T-helper 2 cell treated with Interferon-gamma antibody and Interleukin-4, amounts not matched to agents 5 μg/mL and 100 μg/mL, for 36 hours (primary cell): ENCODE results near the gene SSBP3.

Experiments
- DNase-seq: peaks from one replicate; pipeline ENCODE4 v3.0.0; 2021; ENCODE audit warnings: low spot score
- H3K27ac Mint-ChIP-seq: one replicate; pipeline ENCODE4 v1.8.0; 2021; ENCODE audit warnings: mild to moderate bottlenecking, mixed read lengths
- H3K27me3 Mint-ChIP-seq: one replicate; pipeline ENCODE4 v1.8.0; 2021; ENCODE audit warnings: low read depth, mixed read lengths
- H3K36me3 Mint-ChIP-seq: one replicate; pipeline ENCODE4 v1.8.0; 2021; ENCODE audit warnings: low read depth, mixed read lengths
- H3K4me1 Mint-ChIP-seq: one replicate; pipeline ENCODE4 v1.8.0; 2021; ENCODE audit warnings: low read depth, mixed read lengths
- H3K4me3 Mint-ChIP-seq: one replicate; pipeline ENCODE4 v1.8.0; 2022; ENCODE audit warnings: mild to moderate bottlenecking, moderate library complexity, mixed read lengths
- H3K9me3 Mint-ChIP-seq: one replicate; pipeline ENCODE4 v1.8.0; 2021; ENCODE audit warnings: mixed read lengths

Gene SSBP3

GRCh38 chr1:54200519-54200997 is 205.6 kb downstream of the SSBP3 start:
- Mint-ChIP-seq H3K27me3 (no peaks in the 10 kb centered on the region), H3K4me1 (peaks cover 28% of the 10 kb centered on the region), H3K4me3 (peak overlapping the region; percentile 95), H3K9me3 (no peaks in the 10 kb centered on the region), H3K27ac (peak overlapping the region; percentile 85), H3K36me3 (peaks cover 28% of the 10 kb centered on the region)
- no peak for DNase-seq

- Mint-ChIP-seq H3K27me3 (no peaks in the 10 kb centered on the region), H3K4me1 (peaks cover 28% of the 10 kb centered on the region), H3K9me3 (no peaks in the 10 kb centered on the region), H3K36me3 (peaks cover 22% of the 10 kb centered on the region), H3K27ac (peak within 1 kb of the TSS; percentile 85), H3K4me3 (peak within 1 kb of the TSS; percentile 95)
- DNase-seq: peak; percentile 90
Measured at GRCh38 chr1:54199765-54200518, 206.3 kb downstream of the SSBP3 start, which contains the start of the genes CYB5RL and MRPL37. Gene CYB5RL, minus strand, starts transcription at chr1:54200030. Its CDS starts 4,414 bp downstream, at chr1:54195616. Gene MRPL37, plus strand, starts transcription at chr1:54200167. Its CDS starts 77 bp downstream, at chr1:54200244.

GRCh38 chr1:54199151-54199764 is 206.9 kb downstream of the SSBP3 start:
- Mint-ChIP-seq H3K4me3 (peak overlapping the region; percentile 95), H3K4me1 (peaks cover 28% of the 10 kb centered on the region), H3K36me3 (peaks cover 20% of the 10 kb centered on the region), H3K27me3 (no peaks in the 10 kb centered on the region), H3K9me3 (no peaks in the 10 kb centered on the region), H3K27ac (peak overlapping the region; percentile 13)
- DNase-seq: no peak

- H3K4me3 Mint-ChIP-seq: no peak overlapping the region
- no peaks in the 10 kb centered on the region for H3K4me1 Mint-ChIP-seq
- H3K27me3 Mint-ChIP-seq: no peaks in the 10 kb centered on the region
- no peaks in the 10 kb centered on the region for H3K9me3 Mint-ChIP-seq
- H3K36me3 Mint-ChIP-seq: peaks cover 6% of the 10 kb centered on the region
- H3K27ac Mint-ChIP-seq: no peak overlapping the region
- DNase-seq: no peak
Measured at GRCh38 chr1:54193453-54193852, 212.7 kb downstream of the SSBP3 start.

GRCh38 chr1:54191525-54191924 is 214.7 kb downstream of the SSBP3 start:
- Mint-ChIP-seq H3K27ac (no peak overlapping the region), H3K4me3 (no peak overlapping the region), H3K36me3 (peaks cover 12% of the 10 kb centered on the region), H3K9me3 (no peaks in the 10 kb centered on the region), H3K27me3 (no peaks in the 10 kb centered on the region), H3K4me1 (no peaks in the 10 kb centered on the region)
- no peak for DNase-seq

- Mint-ChIP-seq H3K4me1 (no peaks in the 10 kb centered on the region), H3K4me3 (no peak overlapping the region), H3K27ac (no peak overlapping the region), H3K9me3 (no peaks in the 10 kb centered on the region), H3K36me3 (peaks cover 16% of the 10 kb centered on the region), H3K27me3 (no peaks in the 10 kb centered on the region)
- DNase-seq: no peak
Measured at GRCh38 chr1:54190526-54190925, 215.7 kb downstream of the SSBP3 start.

- no peak overlapping the region for H3K27ac Mint-ChIP-seq
- DNase-seq: no peak
- H3K4me1 Mint-ChIP-seq: no peaks in the 10 kb centered on the region
- no peak overlapping the region for H3K4me3 Mint-ChIP-seq
- H3K36me3 Mint-ChIP-seq: peaks cover 19% of the 10 kb centered on the region
- no peaks in the 10 kb centered on the region for H3K27me3 Mint-ChIP-seq
- no peaks in the 10 kb centered on the region for H3K9me3 Mint-ChIP-seq
Measured at GRCh38 chr1:54188291-54188690, 217.9 kb downstream of the SSBP3 start.

- Mint-ChIP-seq H3K4me1 (peaks cover 1% of the 10 kb centered on the region), H3K36me3 (peaks cover 16% of the 10 kb centered on the region), H3K27me3 (no peaks in the 10 kb centered on the region), H3K4me3 (no peak overlapping the region), H3K9me3 (no peaks in the 10 kb centered on the region), H3K27ac (no peak overlapping the region)
- DNase-seq: no peak
Measured at GRCh38 chr1:54186056-54186455, 220.1 kb downstream of the SSBP3 start.

- Mint-ChIP-seq H3K4me1 (peaks cover 1% of the 10 kb centered on the region), H3K4me3 (no peak overlapping the region), H3K27ac (peak overlapping the region; percentile 26), H3K27me3 (no peaks in the 10 kb centered on the region), H3K9me3 (no peaks in the 10 kb centered on the region), H3K36me3 (peaks cover 5% of the 10 kb centered on the region)
- no peak for DNase-seq
Measured at GRCh38 chr1:54180701-54181360, 225.4 kb downstream of the SSBP3 start.

GRCh38 chr1:54178296-54179070 is 227.7 kb downstream of the SSBP3 start:
- Mint-ChIP-seq H3K4me3 (no peak overlapping the region), H3K27ac (no peak overlapping the region), H3K9me3 (no peaks in the 10 kb centered on the region), H3K4me1 (peaks cover 4% of the 10 kb centered on the region), H3K36me3 (peaks cover 2% of the 10 kb centered on the region), H3K27me3 (no peaks in the 10 kb centered on the region)
- no peak for DNase-seq

GRCh38 chr1:54177726-54178125 is 228.5 kb downstream of the SSBP3 start:
- Mint-ChIP-seq H3K27ac (no peak overlapping the region), H3K27me3 (no peaks in the 10 kb centered on the region), H3K9me3 (no peaks in the 10 kb centered on the region), H3K4me3 (no peak overlapping the region), H3K36me3 (peaks cover 2% of the 10 kb centered on the region), H3K4me1 (peaks cover 4% of the 10 kb centered on the region)
- DNase-seq: no peak

- Mint-ChIP-seq H3K9me3 (no peaks in the 10 kb centered on the region), H3K36me3 (peaks cover under 1% of the 10 kb centered on the region), H3K4me3 (no peak overlapping the region), H3K27me3 (no peaks in the 10 kb centered on the region), H3K4me1 (peaks cover 5% of the 10 kb centered on the region), H3K27ac (no peak overlapping the region)
- no peak for DNase-seq
Measured at GRCh38 chr1:54176621-54177327, 229.4 kb downstream of the SSBP3 start.
